ENCODE results near the gene STX19. TPM values are rescaled to one million over a fixed set of nuclear protein-coding genes. Genes with fewer than 3 reads are reported as not detected.
"Not testable (repeated sequence)": the region's sequence is repeated elsewhere in the genome, so short reads cannot be mapped to it uniquely, and the experiment has no call there.

STX19 gene
- total and polyA plus RNA-seq, 2 donors (not counting 1 experiment from before 2014, with no cell fraction given), result not detected

DNA sequence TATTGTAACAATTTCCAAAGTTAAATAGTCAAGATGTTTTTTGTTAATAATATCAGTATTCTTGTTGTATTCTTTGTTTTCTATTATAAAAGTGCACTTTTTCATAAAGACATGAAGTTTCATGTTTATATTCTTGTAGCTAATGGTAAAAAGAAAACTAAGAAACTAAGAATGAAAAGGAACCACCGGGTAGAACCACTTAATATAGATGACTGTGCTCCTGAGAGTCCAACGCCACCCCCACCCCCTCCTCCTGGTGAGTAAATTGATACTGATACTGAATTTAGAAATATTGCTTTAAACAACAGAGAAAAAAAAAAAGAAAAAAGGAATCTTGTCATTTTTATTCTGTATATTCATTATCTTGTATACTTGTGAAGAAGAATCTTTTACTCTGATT lies 20.9 kb upstream of the STX19 start:
- no peak overlapping the region for H3K4me3 Mint-ChIP-seq
- WGBS (ENCODE audit: insufficient coverage), result no CpG with 5 or more reads among the region's 2 CpGs
- H3K27ac ChIP-seq (ENCODE audit: low read length in 2 of 2), result no peak overlapping the region
- no peaks in the 10 kb centered on the region for H3K9me3 Mint-ChIP-seq (ENCODE audit: insufficient read depth)
- H3K9ac ChIP-seq (ENCODE audit: low read length), result no peak overlapping the region
- no peaks in the 10 kb centered on the region for H3K27me3 ChIP-seq (replicated peaks in 1 of 4; ENCODE audit: control extremely low read depth in 1 of 4, control insufficient read depth in 3 of 4, insufficient read depth in 4 of 4, low read length in 3 of 4)
- no peaks in the 10 kb centered on the region for H3K36me3 ChIP-seq (replicated peaks in 1 of 2; ENCODE audit: control extremely low read depth in 1 of 2, control insufficient read depth in 1 of 2, extremely low read depth in 1 of 2, insufficient read depth in 2 of 2, low read length in 1 of 2)
- peaks cover 0 to 4% (median 0%) of the 10 kb centered on the region in 3 donors for H3K9me3 ChIP-seq (ENCODE audit: control extremely low read depth in 1 of 3, control insufficient read depth in 2 of 3, insufficient read depth in 1 of 3, low read length in 2 of 3)
- H3K4me2 ChIP-seq (replicated peaks; ENCODE audit: low read depth, low read length, poor library complexity, severe bottlenecking), result no peak overlapping the region
- H3K4me1 Mint-ChIP-seq, result no peaks in the 10 kb centered on the region
- ATAC-seq (ENCODE audit: low read depth), result no peak
- no peak overlapping the region for H3K4me3 ChIP-seq (ENCODE audit: control extremely low read depth in 1 of 5, extremely low read depth in 1 of 5, insufficient read depth in 1 of 5, low read depth in 2 of 5, low read length in 4 of 5)
- H2AFZ ChIP-seq (ENCODE audit: insufficient read depth, low read depth, low read length, poor library complexity, severe bottlenecking), result no peak overlapping the region
- no peaks in the 10 kb centered on the region for H3K27me3 Mint-ChIP-seq
- ChIA-PET POLR2A (no interaction called here), CTCF (interaction anchor here (0.7 to 1.7 kb wide), 2 partner anchors 11 to 13 kb away, joined by 3 to 5 read pairs; partner anchors contain the start of genes DHFR2 and NSUN3)
- no peak for TF ChIP-seq EZH2 (IDR thresholded peaks at IDR 0.05; ENCODE audit: borderline replicate concordance, insufficient read depth, low read depth, low read length, poor library complexity, severe bottlenecking)
- TF ChIP-seq, protein P1, sequence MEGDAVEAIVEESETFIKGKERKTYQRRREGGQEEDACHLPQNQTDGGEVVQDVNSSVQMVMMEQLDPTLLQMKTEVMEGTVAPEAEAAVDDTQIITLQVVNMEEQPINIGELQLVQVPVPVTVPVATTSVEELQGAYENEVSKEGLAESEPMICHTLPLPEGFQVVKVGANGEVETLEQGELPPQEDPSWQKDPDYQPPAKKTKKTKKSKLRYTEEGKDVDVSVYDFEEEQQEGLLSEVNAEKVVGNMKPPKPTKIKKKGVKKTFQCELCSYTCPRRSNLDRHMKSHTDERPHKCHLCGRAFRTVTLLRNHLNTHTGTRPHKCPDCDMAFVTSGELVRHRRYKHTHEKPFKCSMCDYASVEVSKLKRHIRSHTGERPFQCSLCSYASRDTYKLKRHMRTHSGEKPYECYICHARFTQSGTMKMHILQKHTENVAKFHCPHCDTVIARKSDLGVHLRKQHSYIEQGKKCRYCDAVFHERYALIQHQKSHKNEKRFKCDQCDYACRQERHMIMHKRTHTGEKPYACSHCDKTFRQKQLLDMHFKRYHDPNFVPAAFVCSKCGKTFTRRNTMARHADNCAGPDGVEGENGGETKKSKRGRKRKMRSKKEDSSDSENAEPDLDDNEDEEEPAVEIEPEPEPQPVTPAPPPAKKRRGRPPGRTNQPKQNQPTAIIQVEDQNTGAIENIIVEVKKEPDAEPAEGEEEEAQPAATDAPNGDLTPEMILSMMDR (IDR thresholded peaks at IDR 0.05), result no peak
- intact Hi-C loops (cut with micrococcal nuclease), result no loop called here
- H3K4me1 ChIP-seq (ENCODE audit: control insufficient read depth in 2 of 2, insufficient read depth in 2 of 2, low read length in 2 of 2), result no peaks in the 10 kb centered on the region
- no peak for DNase-seq
- no peak overlapping the region for H3K27ac Mint-ChIP-seq
- H4K20me1 ChIP-seq (ENCODE audit: control insufficient read depth, insufficient read depth, low read length, poor library complexity, severe bottlenecking), result no peaks in the 10 kb centered on the region
- H3K79me2 ChIP-seq (ENCODE audit: control insufficient read depth, insufficient read depth, low read length), result no peaks in the 10 kb centered on the region

DNA sequence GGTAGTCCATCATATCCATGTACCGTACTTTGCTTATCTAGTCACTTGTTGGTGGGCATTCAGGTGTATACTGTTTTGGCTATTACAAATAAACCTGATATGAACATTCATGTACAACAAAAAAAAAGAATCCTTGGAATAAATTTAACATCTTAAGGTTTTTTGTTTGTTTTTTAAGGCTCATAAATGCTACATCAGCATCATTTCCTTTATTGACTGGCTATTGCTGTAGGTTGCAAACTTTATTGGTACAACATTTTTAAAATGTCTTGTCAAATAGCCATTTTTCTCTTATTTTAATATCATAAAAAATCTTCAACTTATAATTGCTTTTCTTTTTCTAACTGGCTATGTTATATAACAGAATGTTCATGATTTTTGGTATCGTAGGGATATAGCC lies 18.1 kb upstream of the STX19 start:
- intact Hi-C loops (cut with micrococcal nuclease), result no loop called here
- Histone ChIP-seq H3K36me3 (replicated peaks in 1 of 2; ENCODE audit: control extremely low read depth in 1 of 2, control insufficient read depth in 1 of 2, extremely low read depth in 1 of 2, insufficient read depth in 2 of 2, low read length in 1 of 2) (no peaks in the 10 kb centered on the region), H3K4me1 (ENCODE audit: control insufficient read depth in 2 of 2, insufficient read depth in 2 of 2, low read length in 2 of 2) (no peaks in the 10 kb centered on the region), H3K27ac (ENCODE audit: low read length in 2 of 2) (no peak overlapping the region), H3K4me2 (replicated peaks; ENCODE audit: low read depth, low read length, poor library complexity, severe bottlenecking) (no peak overlapping the region), H2AFZ (ENCODE audit: insufficient read depth, low read depth, low read length, poor library complexity, severe bottlenecking) (no peak overlapping the region), H3K9me3 (ENCODE audit: control extremely low read depth in 1 of 3, control insufficient read depth in 2 of 3, insufficient read depth in 1 of 3, low read length in 2 of 3) (peaks cover 0 to 10% (median 0%) of the 10 kb centered on the region in 3 donors), H4K20me1 (ENCODE audit: control insufficient read depth, insufficient read depth, low read length, poor library complexity, severe bottlenecking) (no peaks in the 10 kb centered on the region), H3K4me3 (ENCODE audit: control extremely low read depth in 1 of 5, extremely low read depth in 1 of 5, insufficient read depth in 1 of 5, low read depth in 2 of 5, low read length in 4 of 5) (no peak overlapping the region), H3K27me3 (replicated peaks in 1 of 4; ENCODE audit: control extremely low read depth in 1 of 4, control insufficient read depth in 3 of 4, insufficient read depth in 4 of 4, low read length in 3 of 4) (no peaks in the 10 kb centered on the region), H3K79me2 (ENCODE audit: control insufficient read depth, insufficient read depth, low read length) (no peaks in the 10 kb centered on the region), H3K9ac (ENCODE audit: low read length) (no peak overlapping the region)
- POLR2A ChIA-PET, result no interaction called here
- no peaks in the 10 kb centered on the region for H3K4me1 Mint-ChIP-seq
- CTCF ChIA-PET, result no interaction called here
- no CpG with 5 or more reads among the region's 2 CpGs for WGBS (ENCODE audit: insufficient coverage)
- H3K9me3 Mint-ChIP-seq (ENCODE audit: insufficient read depth), result no peaks in the 10 kb centered on the region
- H3K4me3 Mint-ChIP-seq, result no peak overlapping the region
- TF ChIP-seq EZH2 (IDR thresholded peaks at IDR 0.05; ENCODE audit: borderline replicate concordance, insufficient read depth, low read depth, low read length, poor library complexity, severe bottlenecking), result no peak
- TF ChIP-seq, protein P1 (IDR thresholded peaks at IDR 0.05), result no peak
- ATAC-seq (ENCODE audit: low read depth) (no peak), DNase-seq (no peak)
- no peaks in the 10 kb centered on the region for H3K27me3 Mint-ChIP-seq
- no peak overlapping the region for H3K27ac Mint-ChIP-seq

DNA sequence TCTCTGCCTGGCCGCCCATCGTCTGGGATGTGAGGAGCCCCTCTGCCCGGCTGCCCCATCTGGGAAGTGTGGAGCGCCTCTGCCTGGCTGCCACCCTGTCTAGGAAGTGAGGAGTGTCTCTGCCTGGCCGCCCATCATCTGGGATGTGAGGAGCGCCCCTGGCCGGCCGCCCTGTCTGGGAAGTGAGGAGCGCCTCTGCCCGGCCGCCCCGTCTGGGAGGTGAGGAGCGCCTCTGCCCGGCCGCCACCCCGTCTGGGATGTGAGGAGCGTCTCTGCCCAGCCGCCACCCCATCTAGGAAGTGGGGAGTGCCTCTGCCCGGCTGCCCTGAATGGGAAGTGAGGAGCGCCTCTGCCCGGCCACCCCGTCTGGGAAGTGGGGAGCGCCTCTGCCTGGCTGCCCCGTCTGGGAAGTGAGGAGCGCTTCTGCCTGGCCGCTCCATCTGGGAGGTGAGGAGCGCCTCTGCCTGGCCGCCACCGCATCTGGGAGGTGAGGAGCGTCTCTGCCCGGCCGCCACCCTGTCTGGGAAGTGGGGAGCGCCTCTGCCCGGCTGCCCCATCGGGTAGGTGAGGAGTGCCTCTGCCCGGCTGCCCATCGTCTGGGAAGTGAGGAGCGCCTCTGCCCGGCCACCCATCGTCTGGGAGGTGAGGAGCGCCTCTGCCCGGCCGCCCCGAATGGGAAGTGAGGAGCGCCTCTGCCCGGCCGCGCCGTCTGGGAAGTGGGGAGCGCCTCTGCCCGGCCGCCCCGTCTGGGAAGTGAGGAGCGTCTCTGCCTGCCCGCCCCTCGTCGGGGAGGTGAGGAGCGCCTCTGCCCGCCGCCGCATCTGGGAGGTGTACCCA lies 15.9 kb upstream of the STX19 start:
- H4K20me1 ChIP-seq (ENCODE audit: control insufficient read depth, insufficient read depth, low read length, poor library complexity, severe bottlenecking); H3K27ac ChIP-seq (ENCODE audit: low read length in 2 of 2); H3K4me1 Mint-ChIP-seq; intact Hi-C loops (cut with micrococcal nuclease); ATAC-seq (ENCODE audit: low read depth); H3K79me2 ChIP-seq (ENCODE audit: control insufficient read depth, insufficient read depth, low read length); POLR2A ChIA-PET; DNase-seq; H3K4me1 ChIP-seq (ENCODE audit: control insufficient read depth in 2 of 2, insufficient read depth in 2 of 2, low read length in 2 of 2); H3K4me3 ChIP-seq (ENCODE audit: control extremely low read depth in 1 of 5, extremely low read depth in 1 of 5, insufficient read depth in 1 of 5, low read depth in 2 of 5, low read length in 4 of 5); CTCF ChIA-PET; H3K9me3 Mint-ChIP-seq (ENCODE audit: insufficient read depth); H3K27ac Mint-ChIP-seq; H3K4me3 Mint-ChIP-seq; H3K36me3 ChIP-seq (replicated peaks in 1 of 2; ENCODE audit: control extremely low read depth in 1 of 2, control insufficient read depth in 1 of 2, extremely low read depth in 1 of 2, insufficient read depth in 2 of 2, low read length in 1 of 2); H3K9ac ChIP-seq (ENCODE audit: low read length); H3K27me3 Mint-ChIP-seq; H2AFZ ChIP-seq (ENCODE audit: insufficient read depth, low read depth, low read length, poor library complexity, severe bottlenecking); H3K4me2 ChIP-seq (replicated peaks; ENCODE audit: low read depth, low read length, poor library complexity, severe bottlenecking); H3K27me3 ChIP-seq (replicated peaks in 1 of 4; ENCODE audit: control extremely low read depth in 1 of 4, control insufficient read depth in 3 of 4, insufficient read depth in 4 of 4, low read length in 3 of 4): not testable (repeated sequence)
- 97% methylated on average over 42 of the region's 61 CpGs for WGBS (ENCODE audit: insufficient coverage)
- H3K9me3 ChIP-seq (ENCODE audit: control extremely low read depth in 1 of 3, control insufficient read depth in 2 of 3, insufficient read depth in 1 of 3, low read length in 2 of 3), result peaks cover 0 to 10% (median 0%) of the 10 kb centered on the region in 3 donors
